ENCODE results near the gene GPR107.

GRCh38 chr9:130054325-130054786 lies 650 bp downstream of the GPR107 start:
- TF ChIP-seq CTCF (IDR thresholded peaks at IDR 0.05) (no peak), POLR2A (IDR thresholded peaks at IDR 0.05) (no peak), EP300 (IDR thresholded peaks at IDR 0.05) (no peak)
